C4-2B (cell line): ENCODE data around the gene TBC1D22A.

ENCODE experiments used
- H3K27ac ChIP-seq: fragments of 450-650 bp; 2 replicates; pipeline ENCODE4 v1.5.1; 2017
- ZFX ChIP-seq: fragments of 450-650 bp; IDR thresholded peaks from 2 replicates; pipeline ENCODE4 v1.6.1; 2017
- TF ChIP-seq, protein P1 (sequence below): fragments of 450-650 bp; conservative IDR thresholded peaks from 2 replicates; pipeline ENCODE4 v1.5.1; 2017; ENCODE audit warnings: mild to moderate bottlenecking

TBC1D22A gene

DNA sequence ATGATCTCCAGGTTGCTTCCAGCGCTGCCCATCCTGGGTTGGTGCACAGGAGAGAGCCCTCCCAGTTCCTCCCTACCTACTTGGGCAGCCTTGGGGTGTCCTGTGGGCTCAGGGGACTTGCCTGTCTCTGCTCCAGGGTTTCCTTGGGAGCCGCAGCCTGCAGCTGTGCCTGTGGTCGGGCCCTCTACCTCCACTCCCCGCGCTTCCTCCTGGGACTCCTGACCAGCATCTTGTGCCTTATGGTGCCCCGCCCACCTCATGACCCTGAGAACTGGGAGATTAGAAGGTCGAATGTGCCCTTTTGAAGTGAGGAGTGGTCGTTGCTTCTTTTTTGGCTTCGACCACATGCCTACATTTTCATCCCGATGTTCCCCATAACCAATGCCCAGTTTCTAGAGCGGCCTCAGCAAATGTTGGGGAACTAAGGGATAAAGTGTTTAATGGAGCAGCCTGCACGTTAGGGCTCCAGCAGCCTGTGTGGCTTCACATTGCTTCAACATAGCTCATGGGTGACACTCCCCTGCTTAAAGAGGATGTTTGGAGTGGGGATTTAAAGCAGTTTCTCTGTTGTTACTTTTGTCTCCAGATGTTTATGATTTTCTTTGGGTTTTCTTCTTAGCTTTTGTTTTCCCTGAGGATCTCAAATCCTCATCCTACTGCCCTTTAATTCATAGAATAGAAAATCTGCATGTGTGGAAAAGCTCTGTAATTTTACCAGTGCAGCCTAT lies 248.8 kb downstream of the TBC1D22A start:
- no peak for TF ChIP-seq ZFX
- no peak overlapping the region for H3K27ac ChIP-seq

DNA sequence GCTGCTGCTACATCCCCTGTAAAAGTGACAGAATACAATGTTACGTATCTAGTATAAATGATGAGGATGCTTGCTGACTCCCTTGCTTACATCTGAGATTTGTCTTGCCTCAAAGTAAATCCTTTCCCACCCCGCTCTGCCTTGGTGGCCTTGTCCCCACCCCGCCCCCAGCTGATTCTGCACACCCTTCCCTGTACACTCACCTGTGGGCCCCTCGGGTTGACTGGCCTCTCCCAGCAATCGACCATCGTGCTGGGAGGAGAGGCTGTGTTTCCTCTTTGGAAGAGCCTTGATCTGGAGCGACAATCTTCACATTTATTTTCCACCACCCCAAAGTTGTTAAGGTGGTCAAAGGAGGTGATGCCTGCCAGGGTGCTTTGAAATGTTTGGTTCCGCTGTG lies 249.4 kb downstream of the TBC1D22A start:
- TF ChIP-seq, protein P1, sequence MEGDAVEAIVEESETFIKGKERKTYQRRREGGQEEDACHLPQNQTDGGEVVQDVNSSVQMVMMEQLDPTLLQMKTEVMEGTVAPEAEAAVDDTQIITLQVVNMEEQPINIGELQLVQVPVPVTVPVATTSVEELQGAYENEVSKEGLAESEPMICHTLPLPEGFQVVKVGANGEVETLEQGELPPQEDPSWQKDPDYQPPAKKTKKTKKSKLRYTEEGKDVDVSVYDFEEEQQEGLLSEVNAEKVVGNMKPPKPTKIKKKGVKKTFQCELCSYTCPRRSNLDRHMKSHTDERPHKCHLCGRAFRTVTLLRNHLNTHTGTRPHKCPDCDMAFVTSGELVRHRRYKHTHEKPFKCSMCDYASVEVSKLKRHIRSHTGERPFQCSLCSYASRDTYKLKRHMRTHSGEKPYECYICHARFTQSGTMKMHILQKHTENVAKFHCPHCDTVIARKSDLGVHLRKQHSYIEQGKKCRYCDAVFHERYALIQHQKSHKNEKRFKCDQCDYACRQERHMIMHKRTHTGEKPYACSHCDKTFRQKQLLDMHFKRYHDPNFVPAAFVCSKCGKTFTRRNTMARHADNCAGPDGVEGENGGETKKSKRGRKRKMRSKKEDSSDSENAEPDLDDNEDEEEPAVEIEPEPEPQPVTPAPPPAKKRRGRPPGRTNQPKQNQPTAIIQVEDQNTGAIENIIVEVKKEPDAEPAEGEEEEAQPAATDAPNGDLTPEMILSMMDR: no peak
- TF ChIP-seq ZFX: no peak

DNA sequence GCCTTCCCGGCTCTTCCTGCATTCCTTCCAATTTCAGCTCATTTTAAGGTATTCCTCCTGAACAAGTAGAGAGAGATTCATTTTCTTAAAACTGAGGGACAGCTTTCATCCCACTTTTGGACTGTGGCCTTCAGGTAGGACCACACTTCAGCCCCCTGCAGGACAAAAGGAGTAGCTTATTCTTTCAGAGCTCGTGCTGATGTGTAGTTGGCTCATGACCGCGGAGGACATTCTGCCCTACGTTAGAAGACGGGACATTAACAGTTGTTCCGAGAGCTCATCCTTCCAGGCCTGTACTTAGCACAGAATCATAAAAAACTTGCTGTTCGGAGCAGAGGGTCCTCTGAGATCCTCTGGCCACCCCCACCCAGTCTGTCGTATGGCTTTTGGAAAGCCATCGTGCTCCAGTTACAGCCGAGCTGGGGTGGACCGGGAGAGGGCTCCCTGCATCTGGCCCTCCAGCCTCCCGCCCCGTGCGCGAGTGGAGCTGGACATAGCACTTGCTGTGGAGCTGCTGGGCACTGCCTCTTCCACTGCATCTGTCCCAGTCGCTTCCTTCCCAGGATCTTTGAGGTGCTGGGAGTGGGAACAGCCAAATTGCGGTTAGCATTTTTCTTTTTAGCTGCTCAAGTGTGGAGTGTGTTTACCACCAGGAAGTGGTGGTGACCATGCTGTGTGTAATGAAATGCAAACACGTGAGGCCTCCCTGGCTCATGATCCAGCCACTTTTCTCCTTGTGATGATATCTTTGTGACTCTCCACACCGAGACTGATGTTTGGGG lies 250.3 kb downstream of the TBC1D22A start:
- TF ChIP-seq, protein P1: no peak; the same call in 1 of the 2 replicates
- TF ChIP-seq ZFX: no peak
- no peak overlapping the region for H3K27ac ChIP-seq

More for the DNA sequence above, 249.4 kb downstream of the TBC1D22A start:
- no peak overlapping the region for H3K27ac ChIP-seq

DNA sequence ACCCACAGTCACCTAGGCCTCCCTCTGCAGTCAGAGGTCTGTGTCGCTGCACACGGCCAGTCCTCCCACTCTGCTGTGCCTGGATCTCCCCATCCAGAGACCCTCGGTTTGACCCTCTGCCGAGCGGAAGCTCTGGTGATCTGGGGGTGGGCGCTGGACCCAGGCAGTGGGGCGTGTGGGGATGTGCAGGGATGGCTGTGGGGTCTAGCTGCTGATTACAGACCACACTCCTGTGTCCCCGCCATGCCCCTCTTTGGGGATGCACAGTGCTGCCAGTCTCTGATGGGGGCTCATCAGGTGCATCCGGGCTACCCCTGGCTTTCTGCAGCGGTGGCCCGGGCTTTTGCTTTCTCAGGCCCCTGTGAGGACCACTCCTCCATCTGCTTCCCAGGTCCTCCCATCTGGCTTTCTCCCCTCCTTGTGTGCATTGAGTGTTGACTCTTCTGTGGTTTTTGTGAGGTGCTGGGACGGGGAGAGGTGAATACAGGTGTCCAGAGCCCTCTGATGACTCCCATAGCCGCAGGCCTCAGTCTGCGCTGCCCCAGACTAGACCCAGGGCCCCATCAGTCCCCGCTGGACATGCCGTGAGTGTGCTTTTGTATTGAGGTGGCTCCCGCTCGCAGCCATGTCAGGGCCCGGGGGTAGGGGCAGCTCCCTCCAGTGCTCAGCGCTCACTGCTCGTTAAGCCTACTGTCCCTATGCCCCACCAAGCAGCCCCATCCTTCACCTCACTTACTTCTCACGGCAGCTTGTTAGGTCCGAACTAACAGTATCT lies 251.6 kb downstream of the TBC1D22A start:
- no peak overlapping the region for H3K27ac ChIP-seq
- TF ChIP-seq, protein P1: no peak
- no peak for TF ChIP-seq ZFX

DNA sequence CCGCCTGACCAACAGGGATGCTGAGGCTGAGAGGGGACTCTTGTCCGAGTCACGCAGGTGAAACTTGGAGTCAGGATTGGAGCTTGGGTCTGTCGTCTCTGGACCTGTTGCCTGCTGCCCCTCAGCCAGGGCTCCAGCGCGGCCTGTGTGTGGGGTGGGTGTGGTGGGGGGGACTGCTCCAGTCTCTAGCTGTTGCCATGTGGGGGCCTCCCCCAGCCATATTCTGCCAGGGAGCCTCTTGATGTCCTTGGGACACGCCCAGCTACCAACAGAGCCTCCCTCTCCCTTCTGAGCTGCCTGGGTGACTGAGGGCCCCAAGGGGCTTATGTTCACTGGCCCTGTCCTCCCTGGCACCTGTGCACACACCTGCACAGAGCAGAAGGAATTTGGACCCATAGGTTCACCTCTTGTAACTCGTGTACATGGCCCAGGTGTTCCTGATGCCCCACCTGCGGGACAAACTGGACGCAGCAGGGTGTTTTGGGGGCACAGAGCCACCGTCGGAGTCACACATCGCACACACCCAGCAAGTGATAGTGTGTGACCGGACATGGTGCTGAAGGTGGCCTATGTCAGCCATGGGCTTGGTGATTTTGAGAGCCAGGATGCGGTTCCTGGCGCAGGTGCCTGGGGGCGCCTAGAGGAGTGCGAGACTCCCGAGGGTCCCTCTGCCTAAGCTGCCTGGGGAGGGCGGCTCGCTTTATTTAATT lies 252.3 kb downstream of the TBC1D22A start:
- no peak overlapping the region for H3K27ac ChIP-seq
- TF ChIP-seq, protein P1: no peak
- no peak for TF ChIP-seq ZFX

DNA sequence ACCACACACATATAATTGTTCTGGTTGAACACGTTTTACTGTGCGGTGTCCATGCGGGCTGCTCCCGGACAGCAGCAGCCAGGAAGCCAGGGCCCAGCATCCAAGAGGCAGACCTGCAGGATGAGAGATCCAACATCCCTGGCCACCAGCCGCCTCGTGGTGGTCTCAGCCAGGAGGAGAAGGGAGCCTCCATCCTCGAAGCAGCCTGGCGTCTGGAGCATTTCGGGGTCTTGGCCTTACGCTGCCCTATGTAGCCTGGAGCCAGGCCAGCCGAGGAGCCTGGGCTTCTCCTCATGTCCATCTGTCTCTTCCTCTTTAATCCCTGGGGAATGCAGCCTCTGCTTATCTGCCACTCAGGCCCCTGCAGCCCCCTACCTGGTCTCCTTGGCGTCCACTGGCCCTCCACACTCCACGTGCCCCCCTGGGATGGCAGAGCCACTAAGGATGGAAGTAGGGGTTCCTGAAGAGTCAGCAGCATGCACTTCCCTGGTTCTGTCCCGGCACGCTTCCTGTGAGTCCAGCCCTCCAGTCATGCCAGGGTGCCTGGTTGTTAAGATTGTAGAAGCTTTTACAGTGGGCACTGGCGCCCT lies 253.2 kb downstream of the TBC1D22A start:
- no peak overlapping the region for H3K27ac ChIP-seq
- TF ChIP-seq ZFX: no peak
- TF ChIP-seq, protein P1: no peak

DNA sequence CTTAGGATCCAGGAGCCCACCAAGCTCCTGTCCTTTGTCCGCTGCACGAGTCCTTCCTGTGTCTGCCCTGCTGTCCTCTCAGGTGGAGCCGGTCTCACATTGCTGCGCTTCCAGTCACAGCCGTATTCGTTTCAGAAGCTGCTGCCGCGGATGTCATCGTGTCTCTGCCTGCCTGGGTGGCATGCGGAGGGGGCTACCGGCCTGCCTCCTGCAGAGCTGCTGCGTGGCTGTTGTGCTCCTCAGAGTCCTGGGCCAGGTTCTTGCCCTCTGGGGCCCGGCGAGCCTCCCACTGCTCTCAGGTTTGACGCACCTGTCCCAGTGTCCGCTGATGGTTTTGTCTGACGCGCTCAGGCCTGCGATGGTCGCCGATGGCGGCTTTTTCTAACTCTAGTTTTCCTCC lies 254.2 kb downstream of the TBC1D22A start:
- no peak for TF ChIP-seq ZFX
- H3K27ac ChIP-seq: no peak overlapping the region
